HG03108 (cell line): Measurements from ENCODE around the gene ENPP6.
"Not testable (repeated sequence)": the region's sequence is repeated elsewhere in the genome, so short reads cannot be mapped to it uniquely, and the experiment has no call there.

ENCODE experiments used
- ATAC-seq: cut with Tn5 transposase; IDR thresholded peaks from one replicate; pipeline ENCODE4 v1.9.1; 2021; ENCODE audit warnings: moderate library complexity; ENCODE audit not compliant: unreplicated experiment

Gene ENPP6

DNA sequence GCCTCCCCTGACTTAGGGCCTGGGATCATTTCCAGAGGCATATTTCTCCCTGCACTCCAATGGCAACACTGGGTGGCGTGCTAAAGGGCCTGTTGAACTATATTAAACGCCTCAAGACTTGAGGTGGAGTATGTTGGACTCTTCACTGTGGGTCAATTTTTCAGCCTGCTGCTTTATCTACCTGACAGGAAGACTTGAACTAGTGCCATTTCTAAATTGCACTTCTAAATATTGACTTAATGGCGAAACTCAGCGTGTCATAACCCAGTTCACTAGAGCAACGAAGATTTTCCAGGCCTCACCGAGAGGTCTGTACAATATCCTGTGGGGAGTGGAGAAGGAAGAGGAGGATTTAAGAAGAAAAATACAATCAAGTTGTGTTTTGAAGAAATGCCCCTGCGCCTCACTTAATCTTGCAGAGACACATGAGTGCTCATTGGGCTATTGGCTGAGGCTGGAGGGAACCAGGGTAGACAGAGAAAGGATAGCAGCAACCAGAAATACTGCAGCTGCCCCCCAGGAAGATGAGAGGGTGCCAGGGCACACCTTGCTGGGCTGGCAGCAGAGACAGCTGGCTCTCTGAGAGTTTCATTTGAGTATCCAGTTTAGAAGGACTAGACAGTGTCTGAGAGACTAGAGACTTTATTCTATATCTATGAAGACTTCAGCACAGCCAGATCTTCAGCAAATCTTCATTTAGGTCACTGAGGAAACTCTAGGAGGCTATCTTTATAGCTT lies 67.4 kb downstream of the ENPP6 start:
- ATAC-seq, result no peak

GRCh38 chr4:184148738-184149637 lies 68.7 kb downstream of the ENPP6 start:
- no peak for ATAC-seq

DNA sequence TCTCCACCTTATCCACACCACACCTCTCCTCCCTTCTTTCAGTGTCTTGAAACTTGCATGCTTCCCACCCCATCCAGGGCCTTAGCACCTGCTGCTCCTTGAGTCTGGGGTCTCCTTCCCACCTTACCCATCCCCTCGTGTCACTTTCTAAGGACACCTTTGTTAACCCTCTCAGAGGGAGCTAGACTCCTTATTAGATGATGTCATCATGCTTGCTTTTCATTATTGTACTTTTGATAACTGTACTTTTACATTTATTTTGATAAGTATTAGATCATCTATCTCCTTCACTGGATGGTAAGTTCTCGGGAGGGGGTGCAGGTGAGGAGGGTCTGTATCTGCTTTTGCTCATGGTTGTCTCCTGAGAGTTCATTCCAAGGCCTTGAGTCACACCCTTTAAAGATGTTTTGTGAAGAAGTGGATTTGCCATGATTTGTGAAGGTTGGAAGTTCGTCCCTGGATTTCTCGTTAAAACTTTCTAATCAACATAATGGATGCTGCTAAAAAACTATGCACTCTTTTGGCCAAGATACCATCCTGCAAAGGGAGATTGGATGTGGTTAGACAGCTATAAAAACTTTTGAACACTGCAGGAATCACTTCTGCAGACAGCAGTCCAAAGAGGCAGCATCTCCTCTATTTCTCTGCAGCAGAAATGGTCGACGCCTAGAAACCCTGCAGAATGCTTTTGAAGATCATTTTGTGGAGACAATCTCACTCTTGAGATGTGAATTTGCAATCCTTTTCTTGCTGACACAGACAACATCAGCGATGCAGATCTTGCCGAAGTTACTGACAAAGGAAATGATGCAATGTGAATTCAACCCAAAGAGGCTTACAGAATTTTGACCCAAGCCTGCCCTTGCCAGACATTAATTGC lies 69.6 kb downstream of the ENPP6 start:
- no peak for ATAC-seq

GRCh38 chr4:184146951-184147350 lies 70.7 kb downstream of the ENPP6 start:
- ATAC-seq, result no peak

DNA sequence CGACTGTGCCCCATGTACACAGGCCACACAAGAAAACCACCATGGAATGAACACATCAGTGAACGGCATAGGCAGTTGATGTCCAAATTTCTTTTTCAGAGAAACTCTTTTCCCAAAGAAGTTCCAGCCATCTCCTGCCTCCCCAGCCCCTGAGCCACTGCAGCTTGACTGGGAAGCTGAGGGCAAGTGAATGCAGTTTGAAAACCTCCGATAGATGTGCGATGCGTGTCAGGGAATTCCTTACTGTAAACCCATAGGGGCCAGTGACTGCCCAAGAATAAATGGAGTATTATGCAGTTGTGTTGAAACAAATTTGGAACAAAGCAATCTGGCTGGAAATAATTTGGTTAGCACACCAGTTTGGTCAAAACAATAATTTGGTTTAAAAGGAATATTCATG lies 72.1 kb downstream of the ENPP6 start:
- no peak for ATAC-seq

- ATAC-seq, result no peak
These were observed 73.7 kb downstream of the ENPP6 start for GRCh38 chr4:184143770-184144564.

GRCh38 chr4:184142121-184143000 lies 75.3 kb downstream of the ENPP6 start:
- ATAC-seq, result no peak

DNA sequence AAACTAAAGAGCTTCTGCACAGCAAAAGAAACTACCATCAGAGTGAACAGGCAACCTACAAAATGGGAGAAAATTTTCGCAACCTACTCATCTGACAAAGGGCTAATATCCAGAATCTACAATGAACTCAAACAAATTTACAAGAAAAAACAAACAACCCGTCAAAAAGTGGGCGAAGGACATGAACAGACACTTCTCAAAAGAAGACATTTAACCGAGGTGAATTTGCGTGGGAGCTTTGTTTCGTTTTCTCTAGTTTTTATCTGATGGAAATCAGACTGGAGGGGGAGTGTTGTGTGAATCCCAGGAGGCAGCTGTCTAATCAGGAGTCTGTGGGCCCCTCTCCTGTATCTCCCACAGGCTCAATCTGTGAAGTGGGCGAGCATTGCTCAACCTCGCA lies 76.8 kb downstream of the ENPP6 start:
- ATAC-seq, result not testable (repeated sequence)

GRCh38 chr4:184136525-184136924 lies 81.1 kb downstream of the ENPP6 start:
- ATAC-seq, result no peak

- ATAC-seq, result no peak
These were observed 90.9 kb downstream of the ENPP6 start for GRCh38 chr4:184126800-184127199.

DNA sequence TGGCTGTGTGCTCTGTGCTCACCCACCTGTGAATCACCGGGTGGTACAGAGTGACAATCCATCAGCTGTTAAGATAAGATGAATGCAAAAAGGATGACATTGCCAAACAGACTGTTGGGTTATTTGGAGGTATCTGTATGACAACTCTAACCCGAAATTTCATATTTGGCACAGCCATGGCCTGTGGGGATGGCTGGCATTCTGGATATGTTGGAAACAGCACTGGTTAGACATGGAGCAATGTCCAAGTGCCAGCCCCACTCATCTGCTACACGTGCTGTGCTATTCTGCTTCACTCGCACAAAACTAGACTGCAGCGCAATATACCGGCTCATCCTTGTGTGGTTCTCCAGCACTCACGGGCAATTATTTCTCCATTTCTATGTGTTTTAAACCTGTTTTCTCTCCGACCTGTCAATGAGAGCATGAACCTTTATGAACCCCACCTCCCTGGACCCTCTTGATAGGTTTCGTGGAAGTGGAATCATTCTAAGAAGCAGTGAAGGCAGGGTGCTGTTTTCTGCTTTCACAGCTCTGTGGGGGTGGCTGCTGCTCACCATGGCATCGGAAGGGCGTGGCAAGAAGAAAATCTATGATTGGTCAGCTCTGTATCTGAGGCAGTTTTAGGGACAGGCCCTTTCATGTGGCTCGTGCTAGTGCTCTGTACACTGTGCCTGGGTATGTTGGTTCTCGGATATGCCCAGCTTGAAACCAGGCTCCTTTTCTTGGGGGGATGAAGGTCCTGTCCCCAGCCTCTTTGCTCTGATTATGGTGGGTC lies 94.9 kb downstream of the ENPP6 start:
- ATAC-seq, result no peak

DNA sequence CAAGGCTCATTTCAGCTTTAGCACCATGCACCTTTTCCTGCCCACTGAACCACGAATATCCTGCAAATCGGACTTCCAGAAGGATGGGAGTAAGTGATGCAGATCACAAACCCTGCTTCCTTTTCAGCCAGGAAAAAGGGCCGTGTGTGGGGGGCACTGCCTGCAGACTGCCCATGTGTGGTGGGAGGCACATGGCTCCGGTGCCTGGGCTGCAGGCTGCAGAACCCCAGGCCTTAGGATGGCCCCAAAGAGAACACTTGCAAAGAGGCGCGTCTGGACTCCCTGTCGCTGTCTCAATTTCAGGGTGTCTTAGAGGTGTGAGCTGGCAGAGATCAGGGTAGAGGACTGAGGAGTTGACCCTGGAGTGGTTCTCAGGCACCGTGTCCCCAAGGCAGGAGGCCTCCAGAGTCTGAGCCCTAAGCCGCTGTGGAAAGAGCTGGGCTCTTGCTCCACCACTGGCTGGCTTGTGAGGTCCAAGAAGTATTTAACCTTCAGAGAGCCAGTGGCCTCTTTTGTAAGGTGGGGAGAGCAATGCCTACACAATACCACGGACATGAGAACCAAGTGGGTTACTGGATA lies 97.0 kb downstream of the ENPP6 start:
- no peak for ATAC-seq

DNA sequence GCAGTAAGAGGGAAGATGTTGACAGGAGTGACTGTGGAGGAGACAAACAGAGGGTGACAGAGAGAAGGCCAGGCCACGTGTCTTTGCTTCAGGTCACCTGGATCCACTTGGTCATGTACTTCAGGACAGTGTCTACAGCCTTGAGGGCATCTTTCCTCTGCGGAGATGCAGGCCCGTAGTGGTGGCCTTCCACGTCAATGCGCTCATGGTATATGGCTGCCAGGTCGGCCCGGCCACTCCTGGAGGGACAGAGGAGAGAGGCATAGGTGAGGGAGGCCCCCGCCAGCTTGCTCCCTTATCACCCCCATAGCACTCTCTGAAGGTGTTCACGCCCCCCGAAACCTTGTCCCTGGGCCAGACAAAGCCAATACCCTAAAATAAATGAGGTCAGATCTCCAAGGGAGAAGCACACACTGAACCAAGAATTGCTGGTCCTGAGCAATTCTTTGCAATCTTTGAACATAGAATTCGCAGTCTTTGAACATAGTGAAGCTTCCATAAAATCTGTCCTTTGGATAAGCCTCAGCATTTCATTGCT lies 99.9 kb downstream of the ENPP6 start:
- no peak for ATAC-seq

- ATAC-seq, result no peak
These were observed 102.3 kb downstream of the ENPP6 start for GRCh38 chr4:184115399-184115798.

- ATAC-seq, result no peak
These were observed 103.2 kb downstream of the ENPP6 start for GRCh38 chr4:184114431-184114830.

GRCh38 chr4:184112006-184112550 lies 105.6 kb downstream of the ENPP6 start:
- ATAC-seq, result no peak

GRCh38 chr4:184111233-184111832 lies 106.3 kb downstream of the ENPP6 start:
- ATAC-seq, result no peak
